Right renal pelvis (tissue), 4 donors: Measurements from ENCODE around the gene LGSN. TPM values are rescaled to one million over a fixed set of nuclear protein-coding genes. Genes with fewer than 3 reads are reported as not detected.
"Not testable (repeated sequence)": the region's sequence is repeated elsewhere in the genome, so short reads cannot be mapped to it uniquely, and the experiment has no call there.

ENCODE experiments used
- DNase-seq, 4 donors: peaks; one replicate each; pipeline ENCODE4 v3.0.0-alpha.2; 2013; ENCODE audit warnings: low read depth in 4 of 4, low spot score in 3 of 4, missing footprints in 1 of 4
- polyA plus RNA-seq, 4 donors: library from polyadenylated mRNA; unstranded; fragments of 120-200 nt; gene quantifications; one replicate each; pipeline ENCODE4 v1.2.1, GENCODE V29; 2013; ENCODE audit not compliant: insufficient read length in 4 of 4

The LGSN gene
- polyA plus RNA-seq, 4 donors: 0.51 to 1.3 (median 0.72) TPM

DNA sequence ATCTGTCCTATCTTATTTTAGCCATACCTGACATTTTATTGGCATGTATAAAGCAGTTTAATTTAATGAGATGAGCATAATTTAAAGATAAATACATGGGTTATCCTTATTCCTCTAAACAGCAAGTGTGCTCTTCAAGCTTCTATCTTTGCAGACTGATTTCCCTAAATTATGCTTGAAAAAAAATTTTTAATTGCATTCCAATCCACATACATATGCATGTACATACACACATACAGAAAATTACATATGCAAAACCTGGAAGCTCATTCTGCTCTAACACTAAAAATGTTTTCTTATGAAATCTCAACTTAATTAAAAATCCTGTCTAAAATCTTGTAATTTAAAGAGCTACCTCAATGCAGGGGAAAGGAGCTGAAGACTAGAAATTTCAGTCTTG lies 73.2 kb downstream of the LGSN start:
- DNase-seq: no peak

DNA sequence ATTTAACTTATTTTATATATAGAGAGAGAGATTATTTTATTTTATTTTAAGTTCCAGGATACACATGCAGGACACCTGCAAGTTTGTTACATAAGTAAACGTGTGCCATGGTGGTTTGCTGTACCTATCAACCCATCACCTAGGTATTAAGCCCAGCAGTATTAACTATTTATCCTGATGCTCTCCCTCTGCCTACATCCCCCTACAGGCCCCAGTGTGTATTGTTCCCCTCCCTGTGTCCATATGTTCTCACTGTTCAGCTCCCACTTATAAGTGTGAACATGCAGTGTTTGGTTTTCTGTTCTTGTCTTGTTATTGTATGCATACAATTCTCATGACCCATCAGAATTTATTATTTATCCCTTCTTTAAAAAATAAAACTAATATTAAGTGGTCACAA lies 73.9 kb downstream of the LGSN start:
- DNase-seq: no peak

DNA sequence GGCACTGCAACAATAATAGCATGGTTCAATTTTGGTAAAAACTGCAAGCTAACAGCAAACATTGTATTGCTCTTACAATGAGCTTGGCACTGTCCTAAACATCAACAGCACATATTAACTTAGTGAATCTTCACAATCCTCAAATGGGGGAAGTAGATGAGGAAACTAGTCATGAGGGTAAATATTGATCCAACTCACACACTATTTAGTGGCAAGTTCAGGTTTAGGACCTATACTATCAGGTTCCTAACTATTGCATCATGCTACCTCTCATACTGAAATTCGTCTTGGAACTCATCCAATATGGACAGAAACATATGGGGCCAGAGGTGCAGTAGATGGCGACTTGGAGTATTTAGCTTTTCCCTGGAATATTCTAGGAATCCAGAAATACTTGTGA lies 74.4 kb downstream of the LGSN start:
- no peak for DNase-seq

DNA sequence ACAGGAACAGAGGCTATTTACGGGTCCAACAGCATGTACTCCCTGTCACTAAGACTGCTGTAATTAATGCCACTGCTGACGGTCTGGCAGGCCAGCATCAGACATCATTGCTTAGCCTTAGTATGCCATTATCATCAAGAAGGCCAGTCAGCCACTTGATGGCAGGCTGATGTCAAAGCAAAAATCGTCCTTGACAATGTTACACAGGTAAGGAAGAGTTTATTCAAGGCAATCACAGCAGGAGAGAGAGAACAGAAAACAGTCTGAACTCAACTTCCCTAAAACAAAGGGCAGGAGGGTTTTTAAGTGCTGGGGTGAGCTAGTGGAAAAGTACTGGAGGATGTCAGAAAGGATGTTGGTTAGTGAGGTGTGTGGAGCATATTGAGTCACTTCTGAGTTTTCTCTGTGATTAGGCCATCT lies 83.4 kb downstream of the LGSN start:
- DNase-seq: no peak

DNA sequence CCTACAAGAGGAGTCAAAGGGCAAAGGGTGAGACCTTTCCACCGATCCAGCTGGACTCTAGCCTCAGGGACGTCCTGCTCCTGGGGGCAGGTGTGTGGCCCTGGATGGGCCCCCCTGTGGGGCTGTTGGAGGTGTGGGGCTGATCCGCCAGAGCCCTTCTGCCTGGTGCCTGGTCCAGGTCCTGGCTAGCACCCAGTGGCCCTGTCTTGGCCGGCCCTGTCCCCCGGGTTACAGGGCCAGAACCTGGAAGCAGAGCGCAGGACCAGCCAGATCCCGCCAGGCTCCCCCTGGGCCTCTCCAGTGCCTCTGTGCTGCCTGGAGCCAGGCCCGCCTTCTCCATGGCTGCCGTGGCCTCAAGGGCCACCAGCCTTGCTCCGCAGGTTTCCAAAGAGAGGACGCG lies 89.3 kb downstream of the LGSN start:
- not testable (repeated sequence) for DNase-seq

DNA sequence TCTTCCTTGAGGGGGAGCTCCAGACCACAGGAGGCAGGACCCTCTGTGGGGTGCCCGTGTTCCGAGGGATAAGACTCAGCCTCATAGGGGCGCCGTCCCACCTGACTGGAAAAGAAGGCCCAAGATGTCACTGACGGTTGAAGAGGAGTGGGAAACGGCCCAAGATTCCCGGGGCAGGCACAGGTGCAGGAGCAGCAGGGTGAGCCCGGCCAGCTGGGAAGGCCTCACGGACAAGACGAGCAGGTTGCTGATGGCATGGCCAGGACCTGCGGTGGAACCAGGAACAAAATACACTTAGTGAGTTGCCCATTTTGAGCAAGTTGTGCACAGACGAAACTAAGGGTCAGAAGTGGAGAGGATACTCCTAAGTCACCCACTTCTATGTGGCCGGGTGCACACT lies 89.8 kb downstream of the LGSN start:
- not testable (repeated sequence) for DNase-seq

DNA sequence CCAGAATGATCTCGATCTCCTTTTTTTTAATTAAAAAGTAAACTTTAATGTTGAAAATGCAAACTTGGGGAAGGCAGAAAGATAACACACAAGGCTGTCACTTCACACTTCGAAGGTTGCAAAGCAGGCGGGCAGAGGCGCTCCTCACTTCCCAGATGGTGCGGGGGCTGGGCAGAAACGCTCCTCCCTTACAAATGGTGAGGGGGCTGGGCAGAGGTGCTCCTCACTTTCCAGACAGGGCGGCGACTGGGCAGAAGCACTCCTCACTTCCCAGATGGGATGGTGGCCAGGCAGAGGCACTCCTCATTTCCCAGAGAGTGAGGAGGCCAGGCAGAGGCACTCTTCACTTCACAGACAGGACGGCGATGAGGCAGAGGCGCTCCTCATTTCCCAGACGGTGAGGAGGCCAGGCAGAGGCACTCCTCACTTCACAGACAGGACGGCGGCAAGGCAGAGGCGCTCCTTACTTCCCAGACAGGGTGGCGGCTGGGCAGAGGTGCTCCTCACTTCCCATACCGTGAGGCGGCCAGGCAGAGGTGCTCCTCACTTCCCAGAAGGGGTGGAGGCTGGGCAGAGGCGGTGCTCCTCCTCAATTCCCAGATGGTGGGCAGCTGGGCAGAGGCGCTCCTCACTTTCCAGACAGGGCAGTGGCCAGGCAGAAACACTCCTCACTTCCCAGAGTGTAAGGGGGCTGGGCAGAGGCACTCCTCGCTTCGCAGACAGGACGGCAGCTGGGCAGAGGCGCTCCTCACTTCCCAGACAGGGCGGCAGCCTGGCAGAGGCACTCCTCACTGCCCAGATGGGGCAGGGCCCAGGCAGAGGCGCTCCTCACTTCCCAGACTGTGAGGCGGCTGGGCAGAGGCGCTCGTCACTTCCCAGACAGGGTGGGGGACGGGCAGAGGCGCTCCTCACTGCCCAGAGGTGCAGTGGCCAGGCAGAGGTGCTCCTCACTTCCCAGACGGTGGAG lies 91.6 kb downstream of the LGSN start:
- DNase-seq: not testable (repeated sequence)

DNA sequence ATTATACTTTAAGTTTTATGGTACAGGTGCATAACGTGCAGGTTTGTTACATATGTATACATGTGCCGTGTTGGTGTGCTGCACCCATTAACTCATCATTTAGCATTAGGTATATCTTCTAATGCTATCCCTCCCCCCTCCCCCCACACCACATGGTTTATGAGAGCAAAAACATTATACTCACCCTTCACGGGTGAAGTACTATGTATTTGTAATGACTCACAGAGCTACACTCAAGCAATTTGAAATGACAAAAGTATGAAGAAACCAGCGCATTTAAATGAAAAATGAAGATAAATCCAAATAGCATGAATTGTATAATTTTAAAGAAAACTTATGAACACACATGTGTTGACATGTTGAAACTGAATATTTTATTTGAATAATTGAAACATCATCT lies 93.8 kb downstream of the LGSN start:
- DNase-seq: not testable (repeated sequence)

Other genes with a start within 250 kb of the LGSN start
- gene FKBP1C, start 108.5 kb downstream of the LGSN start, polyA plus RNA-seq: 1 to 10 TPM in 3 of 4 donors, under 1 TPM in 1; 0.86 to 6.8 (median 2.7) TPM